K562 (cell line): ENCODE measurements around the gene MYBPHL. TPM values are rescaled to one million over a fixed set of nuclear protein-coding genes. Genes with fewer than 3 reads are reported as not detected.

Source experiments
- ATAC-seq: fragments of 200-7000 bp; cut with Tn5 transposase; 3 replicates; pipeline ENCODE4 v1.9.1; 2020; ENCODE audit warnings: moderate library complexity
- BruUV-seq: library from RNA; stranded (reverse); fragments of 400-500 nt; replicated peaks from 2 replicates; lab custom pipeline; 2021; lab: Mats Ljungman, UMichigan
- CTCF ChIA-PET: fragments of 300-600 bp; formaldehyde crosslinking; extraction: SDS; loops from one replicate; lab custom pipeline; 2021; ENCODE audit warnings: low intra/inter-chr PET ratio; lab: Yijun Ruan, JAX
- POLR2A ChIA-PET: fragments of 300-600, 350-650 bp; sonication (Branson Sonifier 250); formaldehyde crosslinking; extraction: SDS; loops from one replicate; lab custom pipeline; 2021; ENCODE audit warnings: antibody characterized with exemption, inconsistent platforms; lab: Yijun Ruan, JAX
- DNase-seq, 4 experiments: peaks; one replicate each; pipeline versions ENCODE4 v3.0.0 to v3.0.0-alpha.2; 2011 to 2018; ENCODE audit warnings: low spot score in 3 of 4, mixed read lengths in 3 of 4; ENCODE audit errors: extremely low read depth in 1 of 4
- FAIRE-seq: peaks from 2 replicates; lab custom pipeline; 2011; peaks lifted over from hg19 to GRCh38; lab: Jason Lieb, UNC
- H2AFZ ChIP-seq: 2 replicates; pipeline ENCODE4 v1.6.0; 2011; ENCODE audit warnings: low read depth, low read length, control low read depth, inconsistent platforms
- H3K27ac ChIP-seq: fragments of 200-600 bp; 3 replicates; pipeline ENCODE4 v1.8.0; 2011; ENCODE audit warnings: low read depth, mild to moderate bottlenecking, control low read depth, inconsistent platforms, low read length, moderate library complexity, mixed read lengths; ENCODE audit errors: extremely low read depth
- H3K27me3 ChIP-seq, 2 experiments: fragments of 300-600 bp in 1 of 2; 2 replicates in 1 of 2; 3 replicates in 1 of 2; pipeline versions ENCODE4 v1.6.0 to v1.8.0; 2011; ENCODE audit warnings: inconsistent platforms in 2 of 2, low read length in 2 of 2, mild to moderate bottlenecking in 1 of 2, mixed read lengths in 1 of 2, moderate library complexity in 1 of 2; ENCODE audit not compliant: control insufficient read depth in 2 of 2, insufficient read depth in 2 of 2
- H3K36me3 ChIP-seq: fragments of 300-600 bp; 3 replicates; pipeline ENCODE4 v1.8.0; 2011; ENCODE audit warnings: mild to moderate bottlenecking, low read length, inconsistent platforms; ENCODE audit not compliant: control insufficient read depth, insufficient read depth
- H3K4me1 ChIP-seq, 2 experiments: fragments of 200-600 bp in 1 of 2; replicated peaks in 1 of 2; 2 replicates in 1 of 2; 3 replicates in 1 of 2; pipeline versions ENCODE4 v1.5.1 to v1.8.0; 2011; ENCODE audit warnings: inconsistent platforms in 2 of 2, low read length in 2 of 2, mild to moderate bottlenecking in 1 of 2, mixed read lengths in 1 of 2, moderate library complexity in 1 of 2; ENCODE audit not compliant: control insufficient read depth in 2 of 2, insufficient read depth in 2 of 2
- H3K4me2 ChIP-seq: 2 replicates; pipeline ENCODE4 v1.6.1; 2011; ENCODE audit warnings: low read length, control low read depth, inconsistent platforms, mixed read lengths; ENCODE audit not compliant: insufficient read depth
- H3K4me3 ChIP-seq: fragments of 200-600 bp; sonication (generic), shearing (Covaris generic); 2 replicates; pipeline ENCODE4 v1.5.1; 2016; ENCODE audit warnings: control low read depth, inconsistent platforms
- H3K79me2 ChIP-seq: fragments of 200-600 bp; 3 replicates; pipeline ENCODE4 v1.8.0; 2011; ENCODE audit warnings: low read length, inconsistent platforms; ENCODE audit not compliant: control insufficient read depth, insufficient read depth
- H3K9ac ChIP-seq, 2 experiments: 2 replicates each; pipeline versions ENCODE4 v1.6.0 to v1.6.1; 2011; ENCODE audit warnings: low read depth in 2 of 2, low read length in 2 of 2, control low read depth in 1 of 2, inconsistent platforms in 1 of 2, mild to moderate bottlenecking in 1 of 2, mixed read lengths in 1 of 2; ENCODE audit not compliant: insufficient read depth in 1 of 2
- H3K9me1 ChIP-seq: one replicate; pipeline ENCODE4 v1.6.0; 2011; ENCODE audit warnings: inconsistent platforms, mild to moderate bottlenecking, low read length, moderate library complexity; ENCODE audit not compliant: control insufficient read depth, insufficient read depth
- H3K9me3 ChIP-seq: replicated peaks from 2 replicates; pipeline ENCODE4 v1.5.1; 2011; ENCODE audit warnings: low read depth, low read length, inconsistent platforms; ENCODE audit not compliant: control insufficient read depth, insufficient read depth
- H4K20me1 ChIP-seq: replicated peaks from 2 replicates; pipeline ENCODE4 v1.6.1; 2011; ENCODE audit warnings: low read length, inconsistent platforms, mixed read lengths; ENCODE audit not compliant: control insufficient read depth, insufficient read depth
- CBX3 ChIP-seq, 2 experiments: IDR thresholded peaks; 1 replicate in 1 of 2; 2 replicates in 1 of 2; pipeline ENCODE4 v1.6.1; 2012; ENCODE audit warnings: inconsistent platforms in 2 of 2, low read length in 2 of 2, borderline replicate concordance in 1 of 2, control low read depth in 1 of 2
- FOSL1 ChIP-seq: fragments of 200-800 bp; sonication (Bioruptor generic); conservative IDR thresholded peaks from 2 replicates; pipeline ENCODE4 v1.6.1; 2016; ENCODE audit warnings: missing genetic modification characterization, missing compliant biosample characterization
- HSF4 ChIP-seq: fragments of 250-450 bp; sonication (Bioruptor Pico); IDR thresholded peaks from 2 replicates; pipeline ENCODE4 v2.1.2; 2022; ENCODE audit warnings: mild to moderate bottlenecking, moderate library complexity, borderline replicate concordance
- NR2C2 ChIP-seq, 2 experiments: fragments of 200-800 bp in 1 of 2; sonication (Bioruptor generic) in 1 of 2; sonication (generic) in 1 of 2; formaldehyde crosslinking in 1 of 2; IDR thresholded peaks; 2 replicates each; pipeline versions ENCODE4 v1.6.1 to v1.8.0; 2016 to 2022; ENCODE audit warnings: mild to moderate bottlenecking in 1 of 2, missing compliant biosample characterization in 1 of 2, missing genetic modification characterization in 1 of 2, missing genetic modification reagents in 1 of 2
- RNF2 ChIP-seq: sonication (generic); IDR thresholded peaks from 2 replicates; pipeline ENCODE4 v1.6.1; 2016
- ZNF583 ChIP-seq: fragments of 250-450 bp; sonication (Bioruptor Pico); IDR thresholded peaks from 2 replicates; pipeline ENCODE4 v1.4.0; 2020
- ZNF699 ChIP-seq: fragments of 250-450 bp; sonication (Bioruptor Pico); IDR thresholded peaks from 2 replicates; pipeline ENCODE4 v1.8.0; 2021; ENCODE audit warnings: mild to moderate bottlenecking, moderate library complexity; ENCODE audit not compliant: insufficient replicate concordance
- WGBS: fragments of 100-300 bp; shearing (Covaris generic); methylation state at CpG from one replicate; pipeline ENCODE4 v1.1.6; 2016; ENCODE audit warnings: low coverage, mixed read lengths; ENCODE audit not compliant: insufficient coverage; ENCODE audit errors: missing lambda C conversion rate; 5-methylcytosine and 5-hydroxymethylcytosine counted together
- in situ Hi-C: fragments of 300-500 bp; cut with MboI; formaldehyde crosslinking; loops from 4 replicates; pipeline ENCODE4 v1.15.0; 2018; ENCODE audit warnings: inconsistent platforms, mixed read lengths
- intact Hi-C: fragments of 100-400 bp; cut with micrococcal nuclease; formaldehyde crosslinking; loops from 2 replicates; pipeline ENCODE4 v1.14.2; 2022
- polyA plus RNA-seq, 8 experiments: library from polyadenylated mRNA; depleted of rRNA in 4 of 8; stranded (reverse) in 5 of 8; unstranded in 3 of 8; fragments of >200 nt; fragmentation: Nextera tagmentation in 2 of 8; fragmentation: Illumina TruSeq in 1 of 8; extraction: Ambion mirVana in 2 of 8; extraction: Trizol in 1 of 8; gene quantifications; 2 replicates each; pipeline versions ENCODE4 v1.2.1 to v1.2.3, GENCODE V29; 2011 to 2014; ENCODE audit warnings: inconsistent platforms in 1 of 8, missing spikeins in 1 of 8
- total RNA-seq, 7 experiments: library from RNA; depleted of rRNA in 6 of 7; stranded (reverse); fragments of >200 nt in 6 of 7; fragmentation: Illumina TruSeq in 2 of 7; extraction: Trizol in 2 of 7; gene quantifications; 2 replicates each; pipeline versions ENCODE4 v1.2.1 to v1.2.3, GENCODE V29; 2011 to 2021; ENCODE audit warnings: low replicate concordance in 1 of 7
- TF ChIP-seq, protein P1 (sequence below), 2 experiments: fragments of 450-650 bp in 1 of 2; sonication (generic) in 1 of 2; formaldehyde crosslinking; conservative IDR thresholded peaks; 2 replicates each; pipeline versions ENCODE4 v1.4.0 to v1.8.1; 2020 to 2022; ENCODE audit warnings: mild to moderate bottlenecking in 1 of 2, missing genetic modification reagents in 1 of 2
- TF ChIP-seq, protein P2 (sequence below): fragments of 200-800 bp; sonication (Bioruptor generic); IDR thresholded peaks from 2 replicates; pipeline ENCODE4 v1.6.1; 2017; ENCODE audit warnings: missing genetic modification characterization, missing compliant biosample characterization
- TF ChIP-seq, protein P3 (sequence below): fragments of 450-650 bp; formaldehyde crosslinking; IDR thresholded peaks from 2 replicates; pipeline ENCODE4 v1.4.0; 2022; ENCODE audit warnings: missing genetic modification characterization
- TF ChIP-seq, protein P4 (sequence below): fragments of 250-450 bp; sonication (Bioruptor Pico); IDR thresholded peaks from 2 replicates; pipeline ENCODE4 v1.4.0; 2020; ENCODE audit warnings: mild to moderate bottlenecking, moderate library complexity, borderline replicate concordance

The MYBPHL gene
- total and polyA plus RNA-seq, 9 of the 15 experiments (the other 6 are each of a cell fraction or from before 2014, with no cell fraction given), result 0.20 to 1.9 (median 0.33) TPM

DNA sequence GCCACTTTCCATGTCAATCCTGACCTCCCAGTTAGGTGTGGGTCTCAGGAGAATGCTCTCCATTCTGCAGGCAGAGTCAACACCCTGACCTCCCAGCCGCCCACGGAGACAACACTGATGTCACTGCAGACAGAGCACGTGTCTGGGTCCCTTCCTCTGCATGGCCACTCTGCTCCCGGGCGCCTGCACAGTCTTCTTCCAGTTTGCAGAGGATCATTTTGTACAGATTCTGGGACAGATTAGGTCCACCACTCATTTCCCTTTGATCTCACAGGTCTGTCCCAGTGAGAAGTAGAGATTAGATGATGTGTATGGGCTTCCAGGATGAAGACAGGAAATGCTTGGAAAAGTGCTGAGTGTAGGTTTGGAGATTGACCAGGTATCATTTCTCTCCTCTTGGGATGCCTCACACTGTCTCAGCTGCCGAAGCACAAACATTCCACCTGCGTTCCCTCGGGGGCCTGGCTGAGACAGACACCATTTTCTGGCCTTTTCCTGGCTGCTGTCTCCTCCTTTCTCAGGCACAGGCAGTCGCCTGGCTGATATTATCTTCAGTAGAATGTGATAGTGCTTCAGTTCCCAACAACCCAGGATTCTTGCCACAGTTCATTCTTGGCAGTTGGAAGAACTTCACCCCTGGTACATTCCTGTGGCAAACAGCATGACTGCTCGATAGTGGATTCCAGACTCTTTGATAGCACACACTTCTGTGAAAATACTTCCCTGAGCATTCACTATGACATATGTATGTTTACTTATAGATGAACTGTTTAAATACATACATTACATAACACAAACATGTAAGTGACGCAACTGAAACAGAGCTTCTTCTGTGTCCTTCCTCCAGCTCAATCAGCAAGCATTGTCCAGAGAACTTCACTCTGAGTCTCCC lies 7.9 kb downstream of the MYBPHL start:
- H3K4me2 ChIP-seq, result peak overlapping the region; percentile 20; the same call in 1 of the 2 replicates
- no peaks in the 10 kb centered on the region for H3K36me3 ChIP-seq
- in situ Hi-C loops (no loop called here), intact Hi-C loops (no loop called here)
- peak; percentile 72 to 79 (median 74) for DNase-seq
- H3K9me3 ChIP-seq, result no peaks in the 10 kb centered on the region
- no TSS peak for BruUV-seq
- ChIA-PET POLR2A (interaction anchor here (0.6 to 1.2 kb wide), 3 partner anchors 11 to 58 kb away, joined by 3 to 4 read pairs (median 3); no protein-coding TSS in a partner anchor), CTCF (no interaction called here)
- H3K79me2 ChIP-seq, result no peaks in the 10 kb centered on the region
- peak overlapping the region; percentile 39 to 49; a peak in 3 of 4 replicates for H3K9ac ChIP-seq
- peak; percentile 56 for FAIRE-seq
- H3K27me3 ChIP-seq, result no peaks in the 10 kb centered on the region
- peak; percentile 74 for ATAC-seq
- no peak overlapping the region for H3K4me3 ChIP-seq
- WGBS, result 26% methylated on average over 11 of the region's 11 CpGs
- H2AFZ ChIP-seq, result peak overlapping the region; percentile 92
- no peaks in the 10 kb centered on the region for H3K9me1 ChIP-seq
- H3K4me1 ChIP-seq, result peaks cover 25 to 37% of the 10 kb centered on the region in 2 experiments
- no peaks in the 10 kb centered on the region for H4K20me1 ChIP-seq
- H3K27ac ChIP-seq, result peak overlapping the region; percentile 51
- no peak for TF ChIP-seq ZNF699 (CRISPR knock-in tag)
- TF ChIP-seq, protein P1, sequence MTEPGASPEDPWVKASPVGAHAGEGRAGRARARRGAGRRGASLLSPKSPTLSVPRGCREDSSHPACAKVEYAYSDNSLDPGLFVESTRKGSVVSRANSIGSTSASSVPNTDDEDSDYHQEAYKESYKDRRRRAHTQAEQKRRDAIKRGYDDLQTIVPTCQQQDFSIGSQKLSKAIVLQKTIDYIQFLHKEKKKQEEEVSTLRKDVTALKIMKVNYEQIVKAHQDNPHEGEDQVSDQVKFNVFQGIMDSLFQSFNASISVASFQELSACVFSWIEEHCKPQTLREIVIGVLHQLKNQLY (CRISPR knock-in tag; conservative IDR thresholded peaks at IDR 0.05), result no peak
- TF ChIP-seq CBX3 (IDR thresholded peaks at IDR 0.05; ENCODE audit: borderline replicate concordance in 1 of 2, low read length in 2 of 2), result peak in 1 of 2 experiments; percentile 48; a peak in 1 of 3 replicates
- 0 out of 2 replicates have a peak, but pooled peaks have one; percentile 23 for TF ChIP-seq FOSL1 (tag)
- TF ChIP-seq HSF4 (CRISPR knock-in tag), result no peak
- peak; percentile 37; the same call in 1 of the 2 replicates for TF ChIP-seq RNF2
- TF ChIP-seq, protein P2, sequence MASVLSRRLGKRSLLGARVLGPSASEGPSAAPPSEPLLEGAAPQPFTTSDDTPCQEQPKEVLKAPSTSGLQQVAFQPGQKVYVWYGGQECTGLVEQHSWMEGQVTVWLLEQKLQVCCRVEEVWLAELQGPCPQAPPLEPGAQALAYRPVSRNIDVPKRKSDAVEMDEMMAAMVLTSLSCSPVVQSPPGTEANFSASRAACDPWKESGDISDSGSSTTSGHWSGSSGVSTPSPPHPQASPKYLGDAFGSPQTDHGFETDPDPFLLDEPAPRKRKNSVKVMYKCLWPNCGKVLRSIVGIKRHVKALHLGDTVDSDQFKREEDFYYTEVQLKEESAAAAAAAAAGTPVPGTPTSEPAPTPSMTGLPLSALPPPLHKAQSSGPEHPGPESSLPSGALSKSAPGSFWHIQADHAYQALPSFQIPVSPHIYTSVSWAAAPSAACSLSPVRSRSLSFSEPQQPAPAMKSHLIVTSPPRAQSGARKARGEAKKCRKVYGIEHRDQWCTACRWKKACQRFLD (CRISPR knock-in tag), result peak; percentile 72; the same call in 1 of the 2 replicates
- TF ChIP-seq, protein P3, sequence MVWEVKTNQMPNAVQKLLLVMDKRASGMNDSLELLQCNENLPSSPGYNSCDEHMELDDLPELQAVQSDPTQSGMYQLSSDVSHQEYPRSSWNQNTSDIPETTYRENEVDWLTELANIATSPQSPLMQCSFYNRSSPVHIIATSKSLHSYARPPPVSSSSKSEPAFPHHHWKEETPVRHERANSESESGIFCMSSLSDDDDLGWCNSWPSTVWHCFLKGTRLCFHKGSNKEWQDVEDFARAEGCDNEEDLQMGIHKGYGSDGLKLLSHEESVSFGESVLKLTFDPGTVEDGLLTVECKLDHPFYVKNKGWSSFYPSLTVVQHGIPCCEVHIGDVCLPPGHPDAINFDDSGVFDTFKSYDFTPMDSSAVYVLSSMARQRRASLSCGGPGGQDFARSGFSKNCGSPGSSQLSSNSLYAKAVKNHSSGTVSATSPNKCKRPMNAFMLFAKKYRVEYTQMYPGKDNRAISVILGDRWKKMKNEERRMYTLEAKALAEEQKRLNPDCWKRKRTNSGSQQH, result no peak
- TF ChIP-seq ZNF583 (CRISPR knock-in tag), result 0 out of 2 replicates have a peak, but pooled peaks have one; percentile 14
- TF ChIP-seq NR2C2 (CRISPR knock-in tag; IDR thresholded peaks at IDR 0.05), result no peak
- TF ChIP-seq NR2C2 (tag; IDR thresholded peaks at IDR 0.05), result peak; percentile 71
- TF ChIP-seq, protein P4, sequence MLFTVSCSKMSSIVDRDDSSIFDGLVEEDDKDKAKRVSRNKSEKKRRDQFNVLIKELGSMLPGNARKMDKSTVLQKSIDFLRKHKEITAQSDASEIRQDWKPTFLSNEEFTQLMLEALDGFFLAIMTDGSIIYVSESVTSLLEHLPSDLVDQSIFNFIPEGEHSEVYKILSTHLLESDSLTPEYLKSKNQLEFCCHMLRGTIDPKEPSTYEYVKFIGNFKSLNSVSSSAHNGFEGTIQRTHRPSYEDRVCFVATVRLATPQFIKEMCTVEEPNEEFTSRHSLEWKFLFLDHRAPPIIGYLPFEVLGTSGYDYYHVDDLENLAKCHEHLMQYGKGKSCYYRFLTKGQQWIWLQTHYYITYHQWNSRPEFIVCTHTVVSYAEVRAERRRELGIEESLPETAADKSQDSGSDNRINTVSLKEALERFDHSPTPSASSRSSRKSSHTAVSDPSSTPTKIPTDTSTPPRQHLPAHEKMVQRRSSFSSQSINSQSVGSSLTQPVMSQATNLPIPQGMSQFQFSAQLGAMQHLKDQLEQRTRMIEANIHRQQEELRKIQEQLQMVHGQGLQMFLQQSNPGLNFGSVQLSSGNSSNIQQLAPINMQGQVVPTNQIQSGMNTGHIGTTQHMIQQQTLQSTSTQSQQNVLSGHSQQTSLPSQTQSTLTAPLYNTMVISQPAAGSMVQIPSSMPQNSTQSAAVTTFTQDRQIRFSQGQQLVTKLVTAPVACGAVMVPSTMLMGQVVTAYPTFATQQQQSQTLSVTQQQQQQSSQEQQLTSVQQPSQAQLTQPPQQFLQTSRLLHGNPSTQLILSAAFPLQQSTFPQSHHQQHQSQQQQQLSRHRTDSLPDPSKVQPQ (CRISPR knock-in tag), result no peak
